NB4 (cell line): ENCODE data around the gene UBA6.
A peak's percentile ranks its signal among the peaks of the same experiment; 100 is the strongest.

Experiments
- DNase-seq: peaks from one replicate; pipeline ENCODE4 v3.0.0; 2010; ENCODE audit warnings: low read depth
- H3K4me3 ChIP-seq: one replicate; pipeline ENCODE4 v1.5.1; 2011; ENCODE audit warnings: mild to moderate bottlenecking, low read depth, low read length, moderate library complexity
- CTCF ChIP-seq: IDR thresholded peaks from one replicate; pipeline ENCODE4 v1.5.1; 2012; ENCODE audit warnings: low read depth, low read length
- MAX ChIP-seq: IDR thresholded peaks from 2 replicates; pipeline ENCODE4 v1.6.1; 2011; ENCODE audit warnings: low read depth, low read length
- MYC ChIP-seq: IDR thresholded peaks from 2 replicates; pipeline ENCODE4 v1.6.1; 2011; ENCODE audit warnings: low read depth, low read length
- POLR2A ChIP-seq: IDR thresholded peaks from 2 replicates; pipeline ENCODE4 v1.6.1; 2011; ENCODE audit warnings: mild to moderate bottlenecking; ENCODE audit not compliant: insufficient read length; ENCODE audit errors: extremely low read depth

UBA6 gene

GRCh38 chr4:67700116-67700737 lies 728 bp downstream of the UBA6 start:
- DNase-seq: peak; percentile 28
- TF ChIP-seq MYC: no peak
- no peak for TF ChIP-seq MAX
- TF ChIP-seq POLR2A: no peak
- TF ChIP-seq CTCF: no peak

GRCh38 chr4:67699603-67700002 lies 1.4 kb downstream of the UBA6 start:
- H3K4me3 ChIP-seq: peak overlapping the region; percentile 90
- no peak for DNase-seq
- TF ChIP-seq MYC: no peak
- no peak for TF ChIP-seq CTCF
- no peak for TF ChIP-seq MAX
- TF ChIP-seq POLR2A: no peak

More at GRCh38 chr4:67700116-67700737, 728 bp downstream of the UBA6 start:
- H3K4me3 ChIP-seq: peak overlapping the region; percentile 90

- no peak for TF ChIP-seq CTCF
- no peak for TF ChIP-seq POLR2A
- TF ChIP-seq MYC: no peak
- TF ChIP-seq MAX: no peak
Measured at GRCh38 chr4:67697860-67698687, 2.9 kb downstream of the UBA6 start.

GRCh38 chr4:67696061-67696460 lies 4.9 kb downstream of the UBA6 start:
- no peak for TF ChIP-seq POLR2A
- TF ChIP-seq MYC: no peak
- no peak for TF ChIP-seq MAX
- TF ChIP-seq CTCF: no peak
- no peak for DNase-seq
- no peak overlapping the region for H3K4me3 ChIP-seq

More at GRCh38 chr4:67697860-67698687, 2.9 kb downstream of the UBA6 start:
- DNase-seq: no peak
- no peak overlapping the region for H3K4me3 ChIP-seq

GRCh38 chr4:67694662-67695061 lies 6.3 kb downstream of the UBA6 start:
- TF ChIP-seq CTCF: no peak
- no peak for TF ChIP-seq POLR2A
- TF ChIP-seq MYC: no peak
- TF ChIP-seq MAX: no peak
- H3K4me3 ChIP-seq: no peak overlapping the region
- no peak for DNase-seq
